Right forelimb (tissue), 1 donor: ENCODE results near the gene P2RY14.

Experiments used
- DNase-seq: peaks from one replicate; pipeline ENCODE4 v3.0.0-alpha.2; 2018

The P2RY14 gene

GRCh38 chr3:151299006-151299405 is 20.7 kb upstream of the P2RY14 start:
- DNase-seq, result no peak

- DNase-seq, result no peak
Observed at GRCh38 chr3:151297429-151297828, 19.1 kb upstream of the P2RY14 start.

- DNase-seq, result no peak
Observed at GRCh38 chr3:151296226-151296625, 17.9 kb upstream of the P2RY14 start.

GRCh38 chr3:151293127-151293526 is 14.8 kb upstream of the P2RY14 start:
- DNase-seq, result no peak

GRCh38 chr3:151290673-151291072 is 12.3 kb upstream of the P2RY14 start:
- no peak for DNase-seq

- DNase-seq, result no peak
Observed at GRCh38 chr3:151289445-151289844, 11.1 kb upstream of the P2RY14 start.

GRCh38 chr3:151285940-151286339 is 7.6 kb upstream of the P2RY14 start:
- DNase-seq, result no peak

- DNase-seq, result no peak
Observed at GRCh38 chr3:151283907-151284461, 5.6 kb upstream of the P2RY14 start.

GRCh38 chr3:151283387-151283786 is 5.0 kb upstream of the P2RY14 start:
- no peak for DNase-seq

- DNase-seq, result no peak
Observed at GRCh38 chr3:151282921-151283320, 4.6 kb upstream of the P2RY14 start.

GRCh38 chr3:151281671-151282324 is 3.5 kb upstream of the P2RY14 start:
- no peak for DNase-seq

GRCh38 chr3:151276687-151277042 is 1.7 kb downstream of the P2RY14 start:
- no peak for DNase-seq

GRCh38 chr3:151276038-151276686 is 2.2 kb downstream of the P2RY14 start:
- DNase-seq, result no peak

- no peak for DNase-seq
Observed at GRCh38 chr3:151275091-151275490, 3.3 kb downstream of the P2RY14 start.

GRCh38 chr3:151269631-151270030 is 8.7 kb downstream of the P2RY14 start:
- no peak for DNase-seq

GRCh38 chr3:151268267-151269235 is 9.8 kb downstream of the P2RY14 start:
- no peak for DNase-seq

- DNase-seq, result no peak
Observed at GRCh38 chr3:151267066-151267465, 11.3 kb downstream of the P2RY14 start.

- no peak for DNase-seq
Observed at GRCh38 chr3:151265866-151266265, 12.5 kb downstream of the P2RY14 start.

GRCh38 chr3:151265166-151265565 is 13.2 kb downstream of the P2RY14 start:
- DNase-seq, result no peak

- DNase-seq, result no peak
Observed at GRCh38 chr3:151264605-151265004, 13.7 kb downstream of the P2RY14 start.

GRCh38 chr3:151262871-151263525 is 15.3 kb downstream of the P2RY14 start:
- no peak for DNase-seq

- no peak for DNase-seq
Observed at GRCh38 chr3:151259664-151260063, 18.7 kb downstream of the P2RY14 start.

GRCh38 chr3:151256749-151257148 is 21.6 kb downstream of the P2RY14 start:
- DNase-seq, result no peak
